Neural progenitor cell (in vitro differentiated cells): ENCODE results near the gene IFIT1B.

ENCODE experiments used
- EZH2 ChIP-seq: fragments of 200-600 bp; sonication (generic); IDR thresholded peaks from 2 replicates; pipeline ENCODE4 v1.6.1; 2017; ENCODE audit warnings: antibody characterized with exemption, mild to moderate bottlenecking, moderate library complexity
- TF ChIP-seq, protein P1 (sequence below): fragments of 200-600 bp; sonication (generic); IDR thresholded peaks from 2 replicates; pipeline ENCODE4 v1.5.1; 2017; ENCODE audit warnings: antibody characterized with exemption, mild to moderate bottlenecking

DNA sequence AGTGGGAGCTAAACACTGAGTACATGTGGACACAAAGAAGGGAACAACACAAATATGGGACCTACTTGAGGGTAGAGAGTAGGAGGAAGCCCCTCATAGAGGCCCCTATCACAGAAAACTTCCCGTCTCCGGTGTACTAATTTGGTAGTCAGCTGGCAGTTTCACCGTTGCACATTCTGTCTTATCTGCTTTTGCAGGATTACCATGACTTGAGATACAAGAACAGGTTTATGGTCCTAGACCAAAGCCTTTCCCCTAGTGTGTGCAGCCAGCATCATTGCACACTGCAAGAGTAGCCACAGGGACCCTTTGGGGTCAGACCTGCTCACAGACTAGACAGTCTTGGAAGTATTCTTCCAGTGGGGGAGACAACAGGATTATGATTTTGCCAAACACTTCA lies 5.9 kb upstream of the IFIT1B start:
- TF ChIP-seq, protein P1, sequence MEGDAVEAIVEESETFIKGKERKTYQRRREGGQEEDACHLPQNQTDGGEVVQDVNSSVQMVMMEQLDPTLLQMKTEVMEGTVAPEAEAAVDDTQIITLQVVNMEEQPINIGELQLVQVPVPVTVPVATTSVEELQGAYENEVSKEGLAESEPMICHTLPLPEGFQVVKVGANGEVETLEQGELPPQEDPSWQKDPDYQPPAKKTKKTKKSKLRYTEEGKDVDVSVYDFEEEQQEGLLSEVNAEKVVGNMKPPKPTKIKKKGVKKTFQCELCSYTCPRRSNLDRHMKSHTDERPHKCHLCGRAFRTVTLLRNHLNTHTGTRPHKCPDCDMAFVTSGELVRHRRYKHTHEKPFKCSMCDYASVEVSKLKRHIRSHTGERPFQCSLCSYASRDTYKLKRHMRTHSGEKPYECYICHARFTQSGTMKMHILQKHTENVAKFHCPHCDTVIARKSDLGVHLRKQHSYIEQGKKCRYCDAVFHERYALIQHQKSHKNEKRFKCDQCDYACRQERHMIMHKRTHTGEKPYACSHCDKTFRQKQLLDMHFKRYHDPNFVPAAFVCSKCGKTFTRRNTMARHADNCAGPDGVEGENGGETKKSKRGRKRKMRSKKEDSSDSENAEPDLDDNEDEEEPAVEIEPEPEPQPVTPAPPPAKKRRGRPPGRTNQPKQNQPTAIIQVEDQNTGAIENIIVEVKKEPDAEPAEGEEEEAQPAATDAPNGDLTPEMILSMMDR = no peak
- no peak for TF ChIP-seq EZH2
